ENCODE results near the gene KAT5. TPM values are rescaled to one million over a fixed set of nuclear protein-coding genes. Genes with fewer than 3 reads are reported as not detected.
"Not testable (repeated sequence)": the region's sequence is repeated elsewhere in the genome, so short reads cannot be mapped to it uniquely, and the experiment has no call there.

KAT5 gene
- polyA plus RNA-seq, 12 donors = 28.8 to 51.0 (median 38.1) TPM; not detected in 1

- DNase-seq = not testable (repeated sequence)
Measured at GRCh38 chr11:65707002-65707401, 5.0 kb upstream of the KAT5 start.

- DNase-seq = no peak
Measured at GRCh38 chr11:65708451-65708850, 3.6 kb upstream of the KAT5 start.

DNA sequence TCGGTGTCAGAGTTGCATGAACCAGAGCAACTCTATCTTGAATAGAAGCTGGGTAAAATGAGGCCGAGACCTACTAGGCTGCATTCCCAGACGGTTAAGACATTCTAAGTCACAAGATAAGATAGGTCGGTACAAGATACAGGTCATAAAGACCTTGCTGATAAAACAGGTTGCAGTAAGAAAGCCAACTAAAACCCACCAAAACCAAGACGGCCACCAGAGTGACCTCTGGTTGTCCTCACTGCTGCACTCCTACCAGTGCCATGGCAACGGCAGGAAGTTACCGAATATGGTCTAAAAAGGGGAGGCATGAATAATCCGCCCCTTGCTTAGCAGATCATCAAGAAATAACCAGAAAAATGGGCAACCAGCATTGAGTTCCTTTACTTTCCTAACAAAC, 2.4 kb upstream of the KAT5 start:
- DNase-seq = no peak

DNA sequence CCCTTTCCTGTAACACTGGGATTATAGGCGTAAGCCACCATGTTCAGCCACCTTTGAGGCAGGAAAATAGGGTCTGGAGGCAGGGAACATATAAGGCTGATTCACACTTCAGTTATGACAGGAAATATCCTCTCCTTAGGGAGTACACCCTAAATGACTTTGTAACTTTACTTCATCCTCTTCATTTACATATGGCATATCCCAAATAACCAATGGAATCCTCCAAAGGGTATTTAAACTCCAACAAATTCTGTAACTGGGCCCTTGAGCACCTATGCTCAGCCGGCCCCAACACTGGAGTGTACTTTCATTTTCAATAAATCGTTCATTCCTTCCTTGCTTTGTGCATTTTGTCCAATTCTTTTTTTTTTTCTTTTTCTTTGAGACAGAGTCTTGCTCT, 1.6 kb upstream of the KAT5 start:
- DNase-seq = no peak

- no peak for DNase-seq
Measured at GRCh38 chr11:65712633-65713076, 603 bp downstream of the KAT5 start.

- DNase-seq = no peak
Measured at GRCh38 chr11:65713212-65713969, 1.3 kb downstream of the KAT5 start.

GRCh38 chr11:65714433-65714832, 2.4 kb downstream of the KAT5 start:
- DNase-seq = no peak

DNA sequence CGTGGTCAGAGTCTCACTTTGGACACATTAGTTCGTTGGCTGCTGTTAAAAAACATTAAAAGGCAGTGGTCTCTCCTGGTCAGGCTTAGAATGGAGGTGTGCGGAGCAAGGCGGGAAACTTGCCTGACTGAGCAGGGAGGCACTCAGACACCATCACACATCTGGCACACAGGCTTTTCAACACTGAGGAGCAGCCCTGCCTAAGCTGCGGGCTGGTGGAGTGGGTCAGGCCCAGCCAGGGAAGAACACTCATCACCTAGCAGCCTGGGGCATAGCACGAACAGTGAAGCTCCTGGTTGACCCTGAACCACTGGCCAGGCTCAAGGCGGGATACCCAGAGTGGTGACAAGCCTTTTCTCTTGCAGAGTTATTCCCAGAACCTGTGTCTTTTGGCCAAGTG, 4.2 kb downstream of the KAT5 start:
- DNase-seq = no peak

DNA sequence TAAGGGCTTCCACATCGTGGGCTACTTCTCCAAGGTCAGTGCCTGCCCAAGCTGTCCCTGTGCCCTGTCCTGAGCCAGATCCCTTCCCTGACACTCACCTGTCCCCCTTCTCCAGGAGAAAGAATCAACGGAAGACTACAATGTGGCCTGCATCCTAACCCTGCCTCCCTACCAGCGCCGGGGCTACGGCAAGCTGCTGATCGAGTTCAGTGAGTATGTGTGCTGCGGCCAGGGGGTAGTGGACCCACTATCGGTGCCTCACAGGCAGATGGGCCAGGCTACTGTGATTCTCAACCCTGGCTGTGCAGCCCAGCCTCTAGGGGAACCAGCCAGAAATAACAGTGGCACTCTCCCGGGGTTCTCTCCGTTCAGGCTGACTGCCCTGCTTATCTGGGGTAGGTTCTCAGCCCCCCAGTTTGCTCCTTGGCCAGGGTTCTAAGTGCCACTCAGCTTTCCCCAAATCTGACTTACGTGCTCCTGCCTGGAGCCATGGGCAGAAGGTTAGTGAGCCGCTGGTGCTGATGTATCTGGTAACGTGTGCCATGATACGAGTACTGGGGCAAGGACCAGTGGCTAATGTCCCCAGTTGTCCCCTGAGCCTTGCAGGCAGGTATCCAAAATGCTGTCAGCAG, 4.8 kb downstream of the KAT5 start:
- DNase-seq = no peak

DNA sequence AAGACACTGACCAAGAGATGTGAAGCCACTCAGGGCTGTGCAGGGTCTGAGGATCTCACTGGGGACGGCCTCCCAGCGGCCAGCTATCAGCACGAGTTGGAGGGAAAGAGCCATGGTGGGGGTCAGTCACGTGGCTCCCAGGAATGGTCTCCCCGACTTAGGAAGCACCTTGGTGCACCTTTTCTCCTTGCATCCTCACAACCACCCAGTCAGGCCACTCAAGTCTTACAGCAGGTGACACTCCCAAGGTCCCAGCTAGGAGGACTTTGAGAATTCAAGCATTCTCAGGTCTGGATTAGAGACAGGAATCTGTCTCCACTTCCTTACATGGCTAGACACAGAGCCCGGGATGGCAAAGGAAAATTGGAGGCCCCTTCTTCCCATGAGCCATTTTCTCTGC, 5.9 kb downstream of the KAT5 start:
- no peak for DNase-seq

- no peak for DNase-seq
Measured at GRCh38 chr11:65718531-65718930, 6.5 kb downstream of the KAT5 start.

DNA sequence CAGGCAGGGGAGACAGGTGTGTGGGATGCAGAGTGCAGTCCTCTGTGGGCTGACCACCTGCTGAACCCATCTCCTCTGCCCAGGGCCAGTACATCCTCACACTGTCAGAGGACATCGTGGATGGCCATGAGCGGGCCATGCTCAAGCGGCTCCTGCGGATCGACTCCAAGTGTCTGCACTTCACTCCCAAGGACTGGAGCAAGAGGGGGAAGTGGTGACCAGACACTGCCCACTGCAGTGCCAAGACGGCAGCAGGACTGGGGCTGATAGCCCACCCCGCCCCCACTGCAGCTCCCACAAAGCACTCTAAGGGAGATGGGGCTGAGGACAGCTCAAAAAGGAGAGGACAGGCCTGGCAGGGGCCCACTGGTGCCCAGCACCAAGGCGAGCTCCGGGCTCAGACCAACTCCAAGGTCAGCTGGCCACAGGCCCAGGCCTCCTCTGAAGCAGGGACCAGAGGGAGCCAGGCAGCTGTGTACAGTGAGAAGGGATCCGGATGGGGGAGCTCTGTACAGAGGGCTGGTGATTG, 7.0 kb downstream of the KAT5 start:
- no peak for DNase-seq

GRCh38 chr11:65719871-65720210, 7.8 kb downstream of the KAT5 start:
- DNase-seq = peak; percentile 26

DNA sequence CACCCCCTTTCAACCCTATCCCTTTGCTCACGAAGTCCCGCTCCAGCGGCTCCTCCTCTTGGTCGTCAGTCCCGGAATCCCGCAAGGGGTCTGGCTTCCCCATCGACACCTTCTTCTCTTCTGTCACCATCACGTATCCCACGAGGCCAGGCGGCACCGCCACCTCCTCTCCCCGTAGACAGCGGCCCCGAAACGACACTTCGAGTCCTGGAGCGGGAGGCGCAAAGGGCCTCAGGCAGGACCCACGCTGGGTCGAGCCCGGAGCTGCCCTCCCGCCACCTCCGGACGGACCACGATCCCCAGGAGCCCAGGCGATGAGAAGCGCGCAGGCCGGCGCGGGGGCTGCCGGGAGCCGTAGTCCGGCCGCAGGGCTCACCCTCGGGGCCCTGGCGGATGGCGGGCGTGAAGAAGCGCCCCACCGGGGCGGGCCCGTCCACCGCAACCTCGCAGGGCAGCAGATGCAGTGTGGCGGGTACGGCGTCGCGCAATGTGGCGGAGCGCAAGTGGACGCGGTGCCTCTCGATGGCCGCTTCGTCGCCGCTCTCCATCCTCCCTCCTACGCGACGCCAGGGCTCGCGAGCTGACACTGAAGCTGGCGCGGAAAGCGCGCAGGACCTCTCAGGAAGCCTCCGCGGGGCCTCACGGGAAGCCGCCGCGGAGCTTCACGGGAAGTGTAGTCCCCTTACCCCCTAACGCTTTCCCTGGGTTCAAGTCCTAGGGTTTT, 8.3 kb downstream of the KAT5 start, which contains the start of gene RNASEH2C:
Gene RNASEH2C (minus strand): TSS at position 588 of the 724 bp plus-strand sequence. CDS start 40 bp downstream, at position 548.
- peak; percentile 93 for DNase-seq

DNA sequence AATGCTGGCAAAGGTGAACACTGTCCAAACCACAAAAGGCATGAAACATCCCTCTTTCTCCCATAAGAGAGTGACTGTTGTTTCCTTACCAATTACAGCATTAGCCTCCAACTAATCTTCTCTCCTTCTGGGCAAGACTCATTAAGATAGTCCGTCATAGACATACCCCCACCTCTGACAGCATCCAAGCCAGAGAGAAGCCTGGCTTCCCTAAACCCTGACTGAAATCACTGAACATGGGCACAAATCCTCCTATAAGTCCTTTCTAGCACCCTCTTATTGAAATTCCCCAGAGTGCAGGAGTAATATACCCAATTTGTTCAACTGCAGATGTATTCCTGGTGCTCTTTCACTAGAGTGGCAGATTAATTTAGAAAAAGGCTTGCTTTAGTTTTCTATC, 10.2 kb downstream of the KAT5 start:
- no peak for DNase-seq

DNA sequence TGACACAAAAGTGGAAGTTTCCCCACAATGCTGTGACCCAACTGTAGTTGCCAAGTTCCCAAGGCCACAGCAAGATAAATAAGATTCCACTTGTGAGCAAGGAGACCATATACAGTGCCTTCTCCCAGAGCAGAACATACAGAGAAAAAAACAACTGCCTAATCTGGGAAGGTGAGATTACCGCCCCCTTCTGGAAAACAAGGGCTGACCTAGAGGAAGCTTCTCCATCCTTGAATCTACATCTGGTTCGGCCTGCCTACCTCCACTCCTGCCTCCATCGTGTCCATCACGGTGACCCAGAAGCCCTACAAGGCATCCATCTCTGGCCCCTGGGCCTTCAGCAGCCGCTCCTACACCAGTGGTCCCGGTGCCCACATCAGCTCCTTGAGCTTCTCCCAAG, 14.6 kb downstream of the KAT5 start:
- DNase-seq = no peak

GRCh38 chr11:65727865-65728264, 15.8 kb downstream of the KAT5 start:
- DNase-seq = no peak

GRCh38 chr11:65730461-65730860, 18.4 kb downstream of the KAT5 start:
- no peak for DNase-seq

GRCh38 chr11:65735111-65735510, 23.1 kb downstream of the KAT5 start:
- DNase-seq = not testable (repeated sequence)

- DNase-seq = no peak
Measured at GRCh38 chr11:65736810-65737209, 24.8 kb downstream of the KAT5 start.

DNA sequence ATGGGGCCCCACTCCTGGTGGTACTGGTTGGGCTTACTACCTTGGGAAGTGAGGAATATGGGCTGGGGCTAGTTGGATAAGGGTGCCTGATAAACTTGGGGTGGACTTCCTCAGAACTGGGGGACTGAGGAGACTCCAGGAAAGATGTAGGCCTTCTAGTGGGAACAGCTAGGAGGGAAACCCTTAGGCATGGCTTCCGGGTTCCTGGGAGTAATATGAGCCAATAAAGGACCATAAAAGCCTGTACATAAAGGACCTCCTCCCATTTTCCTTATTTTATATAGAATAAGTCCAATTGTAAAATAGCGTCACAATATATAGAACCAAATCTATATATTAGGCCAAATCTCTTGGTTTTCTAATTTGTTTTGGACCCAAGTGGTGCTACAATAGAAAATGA, 27.0 kb downstream of the KAT5 start:
- DNase-seq = no peak

DNA sequence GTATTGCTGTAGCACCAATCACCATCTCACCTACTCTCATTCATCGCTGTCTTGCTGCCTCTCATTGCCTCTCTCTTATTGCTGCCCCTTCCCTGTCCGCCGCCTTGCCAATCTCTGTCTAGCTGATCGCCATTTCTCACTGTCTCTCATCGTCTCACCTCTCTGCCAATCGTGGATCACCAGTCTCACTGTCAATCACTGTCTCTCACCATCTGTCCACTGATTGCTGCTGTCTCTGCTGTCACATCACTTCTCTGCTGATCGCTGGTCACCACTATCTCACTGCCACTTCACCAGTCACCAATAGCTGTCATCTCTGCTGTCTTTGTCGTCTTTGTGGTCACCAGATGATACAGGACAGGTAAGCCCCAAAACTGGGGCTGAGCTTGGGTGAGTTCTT, 29.1 kb downstream of the KAT5 start:
- DNase-seq = no peak

- no peak for DNase-seq
Measured at GRCh38 chr11:65742353-65742752, 30.3 kb downstream of the KAT5 start.
